ENCODE measurements around the gene SLC1A1. TPM values are rescaled to one million over a fixed set of nuclear protein-coding genes. Genes with fewer than 3 reads are reported as not detected.

SLC1A1 gene
- total RNA-seq, 1 experiment from 2014 or later = 3.2 TPM

DNA sequence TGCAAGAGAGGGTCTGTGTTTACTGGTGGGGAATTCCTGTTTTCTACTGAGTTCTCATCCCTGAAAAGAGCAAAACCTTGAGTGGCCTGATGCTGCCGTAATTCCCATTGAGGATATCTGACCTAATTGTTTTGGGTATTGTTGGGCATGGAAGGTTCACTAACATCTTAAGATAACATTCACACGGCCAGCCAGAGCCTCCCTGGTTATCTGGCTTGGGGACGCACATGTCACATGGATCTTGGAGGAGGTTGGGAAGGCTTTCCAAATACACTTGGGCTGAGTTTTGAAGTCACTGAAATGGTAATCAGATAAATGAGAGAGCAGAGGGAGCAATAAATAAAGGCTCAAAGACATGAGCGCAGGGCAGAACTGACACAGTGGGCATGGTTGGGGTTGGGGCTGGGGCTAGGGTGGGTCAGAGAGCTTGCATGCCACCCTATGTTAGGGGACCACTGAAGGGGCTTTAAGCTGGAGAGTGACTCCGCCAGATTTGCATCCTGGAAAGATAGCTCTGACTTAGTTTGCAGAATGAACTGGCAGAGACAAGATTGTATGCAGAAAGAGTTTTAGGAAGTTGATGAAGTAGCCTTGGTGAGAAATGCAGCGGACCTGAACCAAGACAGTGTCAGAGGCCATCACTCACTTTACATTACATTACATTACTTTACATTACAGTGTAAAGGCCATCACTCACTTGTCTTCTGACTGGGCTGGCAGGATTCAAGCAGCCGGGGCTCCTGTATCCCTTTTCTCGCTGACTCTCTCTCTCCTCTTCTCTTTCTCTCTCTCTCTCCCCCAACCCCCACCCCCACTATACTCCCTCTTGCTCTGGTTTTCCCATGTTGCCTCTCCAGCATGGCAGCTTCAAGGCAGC, 24.2 kb downstream of the SLC1A1 start:
- intact Hi-C loops (cut with micrococcal nuclease) = no loop called here
- no peak for ATAC-seq
- POLR2A ChIA-PET (ENCODE audit: unreplicated experiment) = no interaction called here

DNA sequence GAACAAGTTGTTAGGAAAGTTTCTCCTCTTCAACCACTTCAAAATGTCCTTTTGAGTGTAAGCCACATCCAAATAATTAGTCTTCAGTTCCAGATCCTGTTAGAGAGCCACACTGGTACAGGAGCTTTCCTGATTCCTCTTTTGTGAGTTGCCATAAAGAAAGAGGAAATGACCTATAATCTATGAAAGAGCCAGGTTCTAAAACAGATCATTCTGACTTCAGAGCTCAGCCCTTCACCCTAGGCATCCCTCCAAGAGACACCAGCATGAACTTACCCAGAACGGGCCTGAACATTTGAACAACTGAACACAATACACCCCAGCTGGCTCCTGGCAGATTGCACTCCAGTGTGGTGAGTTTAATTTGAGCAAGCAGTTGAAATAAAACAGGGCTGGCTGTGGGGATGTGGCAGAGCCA, 25.7 kb downstream of the SLC1A1 start:
- Histone ChIP-seq H2AFZ (ENCODE audit: low read length) (no peak overlapping the region), H3K27me3 (ENCODE audit: low read length) (no peaks in the 10 kb centered on the region), H3K4me3 (ENCODE audit: low read length) (no peak overlapping the region), H3K79me2 (ENCODE audit: low read length) (no peaks in the 10 kb centered on the region), H4K20me1 (ENCODE audit: low read length) (no peaks in the 10 kb centered on the region), H3F3A (ENCODE audit: low read length, unreplicated experiment) (no peaks in the 10 kb centered on the region), H3K4me1 (ENCODE audit: insufficient read depth, low read length) (no peaks in the 10 kb centered on the region), H3K9me3 (ENCODE audit: low read length) (no peaks in the 10 kb centered on the region), H3K36me3 (ENCODE audit: low read depth, low read length) (no peaks in the 10 kb centered on the region), H3K4me2 (ENCODE audit: low read length) (no peak overlapping the region), H3K9me2 (replicated peaks; ENCODE audit: low read length) (no peaks in the 10 kb centered on the region), H3K27ac (ENCODE audit: low read length) (no peak overlapping the region), H3K9ac (ENCODE audit: low read length) (no peak overlapping the region)
- no TSS peak for BruUV-seq (replicated peaks)
- no peak for TF ChIP-seq EZH2phosphoT487 (IDR thresholded peaks at IDR 0.05; ENCODE audit: borderline replicate concordance, low read length)
- TF ChIP-seq, protein P1, sequence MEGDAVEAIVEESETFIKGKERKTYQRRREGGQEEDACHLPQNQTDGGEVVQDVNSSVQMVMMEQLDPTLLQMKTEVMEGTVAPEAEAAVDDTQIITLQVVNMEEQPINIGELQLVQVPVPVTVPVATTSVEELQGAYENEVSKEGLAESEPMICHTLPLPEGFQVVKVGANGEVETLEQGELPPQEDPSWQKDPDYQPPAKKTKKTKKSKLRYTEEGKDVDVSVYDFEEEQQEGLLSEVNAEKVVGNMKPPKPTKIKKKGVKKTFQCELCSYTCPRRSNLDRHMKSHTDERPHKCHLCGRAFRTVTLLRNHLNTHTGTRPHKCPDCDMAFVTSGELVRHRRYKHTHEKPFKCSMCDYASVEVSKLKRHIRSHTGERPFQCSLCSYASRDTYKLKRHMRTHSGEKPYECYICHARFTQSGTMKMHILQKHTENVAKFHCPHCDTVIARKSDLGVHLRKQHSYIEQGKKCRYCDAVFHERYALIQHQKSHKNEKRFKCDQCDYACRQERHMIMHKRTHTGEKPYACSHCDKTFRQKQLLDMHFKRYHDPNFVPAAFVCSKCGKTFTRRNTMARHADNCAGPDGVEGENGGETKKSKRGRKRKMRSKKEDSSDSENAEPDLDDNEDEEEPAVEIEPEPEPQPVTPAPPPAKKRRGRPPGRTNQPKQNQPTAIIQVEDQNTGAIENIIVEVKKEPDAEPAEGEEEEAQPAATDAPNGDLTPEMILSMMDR (conservative IDR thresholded peaks at IDR 0.05; ENCODE audit: low read depth, low read length) = no peak
- no peak for TF ChIP-seq EZH2 (IDR thresholded peaks at IDR 0.05; ENCODE audit: low read length, unreplicated experiment)
- intact Hi-C loops (cut with micrococcal nuclease) = no loop called here
- CTCF ChIA-PET = interaction anchor here (0.6 kb wide), 1 partner anchor 108 kb away, joined by 3 read pairs; no protein-coding TSS in a partner anchor
- POLR2A ChIA-PET (ENCODE audit: unreplicated experiment) = no interaction called here
- DNase-seq (no peak), ATAC-seq (no peak)

More for the DNA sequence above, 24.2 kb downstream of the SLC1A1 start:
- Histone ChIP-seq H3F3A (ENCODE audit: low read length, unreplicated experiment) (no peaks in the 10 kb centered on the region), H2AFZ (ENCODE audit: low read length) (no peak overlapping the region), H3K79me2 (ENCODE audit: low read length) (no peaks in the 10 kb centered on the region), H3K4me3 (ENCODE audit: low read length) (no peak overlapping the region), H3K9ac (ENCODE audit: low read length) (no peak overlapping the region), H4K20me1 (ENCODE audit: low read length) (no peaks in the 10 kb centered on the region), H3K4me1 (ENCODE audit: insufficient read depth, low read length) (no peaks in the 10 kb centered on the region), H3K9me2 (replicated peaks; ENCODE audit: low read length) (no peaks in the 10 kb centered on the region), H3K36me3 (ENCODE audit: low read depth, low read length) (no peaks in the 10 kb centered on the region), H3K9me3 (ENCODE audit: low read length) (no peaks in the 10 kb centered on the region), H3K27me3 (ENCODE audit: low read length) (no peaks in the 10 kb centered on the region), H3K4me2 (ENCODE audit: low read length) (no peak overlapping the region), H3K27ac (ENCODE audit: low read length) (no peak overlapping the region)
- DNase-seq = no peak
- no TSS peak for BruUV-seq (replicated peaks)
- CTCF ChIA-PET = no interaction called here
- TF ChIP-seq EZH2phosphoT487 (IDR thresholded peaks at IDR 0.05; ENCODE audit: borderline replicate concordance, low read length) = no peak
- no peak for TF ChIP-seq EZH2 (IDR thresholded peaks at IDR 0.05; ENCODE audit: low read length, unreplicated experiment)
- TF ChIP-seq, protein P1 (conservative IDR thresholded peaks at IDR 0.05; ENCODE audit: low read depth, low read length) = no peak

DNA sequence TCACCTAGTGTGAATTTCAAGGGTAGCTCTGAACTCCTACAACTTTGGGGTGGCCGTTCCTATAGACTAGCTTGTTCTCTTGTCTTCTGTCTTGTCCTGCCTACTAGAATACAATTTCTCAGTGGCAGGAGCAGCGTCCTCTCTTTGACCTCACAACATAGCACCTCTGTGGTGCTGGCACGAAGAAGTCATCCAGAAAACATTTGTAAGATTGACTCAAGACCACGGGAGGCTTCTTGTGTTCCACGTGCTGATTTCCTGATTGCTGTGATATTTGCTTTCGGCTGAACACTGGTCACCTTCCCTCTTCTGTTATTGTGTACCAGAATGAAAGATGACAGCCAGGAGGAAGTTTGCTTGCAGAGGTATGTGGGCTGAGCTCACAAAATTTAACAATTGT, 27.0 kb downstream of the SLC1A1 start:
- no peak overlapping the region for H2AFZ ChIP-seq (ENCODE audit: low read length)
- no peaks in the 10 kb centered on the region for H3K9me3 ChIP-seq (ENCODE audit: low read length)
- intact Hi-C loops (cut with micrococcal nuclease) = no loop called here
- TF ChIP-seq, protein P1 (conservative IDR thresholded peaks at IDR 0.05; ENCODE audit: low read depth, low read length) = no peak
- no peak for TF ChIP-seq EZH2 (IDR thresholded peaks at IDR 0.05; ENCODE audit: low read length, unreplicated experiment)
- TF ChIP-seq EZH2phosphoT487 (IDR thresholded peaks at IDR 0.05; ENCODE audit: borderline replicate concordance, low read length) = no peak
- POLR2A ChIA-PET (ENCODE audit: unreplicated experiment) = no interaction called here
- H3K36me3 ChIP-seq (ENCODE audit: low read depth, low read length) = no peaks in the 10 kb centered on the region
- no peak for ATAC-seq
- no peak overlapping the region for H3K4me3 ChIP-seq (ENCODE audit: low read length)
- no peaks in the 10 kb centered on the region for H3K79me2 ChIP-seq (ENCODE audit: low read length)
- CTCF ChIA-PET = no interaction called here
- no peaks in the 10 kb centered on the region for H3K9me2 ChIP-seq (replicated peaks; ENCODE audit: low read length)
- no peak for DNase-seq
- no peaks in the 10 kb centered on the region for H4K20me1 ChIP-seq (ENCODE audit: low read length)
- H3K4me2 ChIP-seq (ENCODE audit: low read length) = no peak overlapping the region
- BruUV-seq (replicated peaks) = no TSS peak
- H3F3A ChIP-seq (ENCODE audit: low read length, unreplicated experiment) = no peaks in the 10 kb centered on the region
- H3K27me3 ChIP-seq (ENCODE audit: low read length) = no peaks in the 10 kb centered on the region
- H3K27ac ChIP-seq (ENCODE audit: low read length) = no peak overlapping the region
- H3K4me1 ChIP-seq (ENCODE audit: insufficient read depth, low read length) = no peaks in the 10 kb centered on the region
- H3K9ac ChIP-seq (ENCODE audit: low read length) = no peak overlapping the region
